GM12874 (cell line): ENCODE measurements around the gene ATRNL1.

Source experiments
- CTCF ChIP-seq: IDR thresholded peaks from 2 replicates; pipeline ENCODE4 v1.5.1; 2011; ENCODE audit warnings: low read depth, mild to moderate bottlenecking, control low read depth, low read length, moderate library complexity; ENCODE audit not compliant: insufficient read depth

ATRNL1 gene

GRCh38 chr10:115895166-115895565 is 802.0 kb downstream of the ATRNL1 start:
- no peak for TF ChIP-seq CTCF

- TF ChIP-seq CTCF = no peak
These were observed 805.1 kb downstream of the ATRNL1 start for GRCh38 chr10:115898242-115898641.

GRCh38 chr10:115902596-115902995 is 809.4 kb downstream of the ATRNL1 start:
- TF ChIP-seq CTCF = no peak

GRCh38 chr10:115903207-115903606 is 810.0 kb downstream of the ATRNL1 start:
- no peak for TF ChIP-seq CTCF

GRCh38 chr10:115903845-115904244 is 810.7 kb downstream of the ATRNL1 start:
- TF ChIP-seq CTCF = no peak

- TF ChIP-seq CTCF = no peak
These were observed 815.9 kb downstream of the ATRNL1 start for GRCh38 chr10:115909037-115909436.

GRCh38 chr10:115909962-115910731 is 817.0 kb downstream of the ATRNL1 start:
- TF ChIP-seq CTCF = no peak
